Astrocyte of the spinal cord (primary cell): ENCODE data around the gene PATE3.

Source experiments
- DNase-seq: peaks from one replicate; pipeline ENCODE4 v3.0.0; 2011; ENCODE audit warnings: low read depth, low spot score
- H3K4me3 ChIP-seq: 2 replicates; pipeline ENCODE4 v1.5.1; 2011; ENCODE audit warnings: low read depth, mild to moderate bottlenecking, low read length, moderate library complexity
- in situ Hi-C: cut with HindIII; loops from 2 replicates; pipeline ENCODE4 v1.10.0; 2017; ENCODE audit warnings: low sequenced_read_pairs
- TF ChIP-seq, protein P1 (sequence below): IDR thresholded peaks from 2 replicates; pipeline ENCODE4 v1.5.1; 2012; ENCODE audit warnings: low read depth, mild to moderate bottlenecking, low read length, inconsistent platforms

Gene PATE3

GRCh38 chr11:125773516-125773915 lies 14.4 kb upstream of the PATE3 start:
- TF ChIP-seq, protein P1, sequence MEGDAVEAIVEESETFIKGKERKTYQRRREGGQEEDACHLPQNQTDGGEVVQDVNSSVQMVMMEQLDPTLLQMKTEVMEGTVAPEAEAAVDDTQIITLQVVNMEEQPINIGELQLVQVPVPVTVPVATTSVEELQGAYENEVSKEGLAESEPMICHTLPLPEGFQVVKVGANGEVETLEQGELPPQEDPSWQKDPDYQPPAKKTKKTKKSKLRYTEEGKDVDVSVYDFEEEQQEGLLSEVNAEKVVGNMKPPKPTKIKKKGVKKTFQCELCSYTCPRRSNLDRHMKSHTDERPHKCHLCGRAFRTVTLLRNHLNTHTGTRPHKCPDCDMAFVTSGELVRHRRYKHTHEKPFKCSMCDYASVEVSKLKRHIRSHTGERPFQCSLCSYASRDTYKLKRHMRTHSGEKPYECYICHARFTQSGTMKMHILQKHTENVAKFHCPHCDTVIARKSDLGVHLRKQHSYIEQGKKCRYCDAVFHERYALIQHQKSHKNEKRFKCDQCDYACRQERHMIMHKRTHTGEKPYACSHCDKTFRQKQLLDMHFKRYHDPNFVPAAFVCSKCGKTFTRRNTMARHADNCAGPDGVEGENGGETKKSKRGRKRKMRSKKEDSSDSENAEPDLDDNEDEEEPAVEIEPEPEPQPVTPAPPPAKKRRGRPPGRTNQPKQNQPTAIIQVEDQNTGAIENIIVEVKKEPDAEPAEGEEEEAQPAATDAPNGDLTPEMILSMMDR: no peak
- no peak for DNase-seq
- in situ Hi-C loops: no loop called here
- H3K4me3 ChIP-seq: no peak overlapping the region

DNA sequence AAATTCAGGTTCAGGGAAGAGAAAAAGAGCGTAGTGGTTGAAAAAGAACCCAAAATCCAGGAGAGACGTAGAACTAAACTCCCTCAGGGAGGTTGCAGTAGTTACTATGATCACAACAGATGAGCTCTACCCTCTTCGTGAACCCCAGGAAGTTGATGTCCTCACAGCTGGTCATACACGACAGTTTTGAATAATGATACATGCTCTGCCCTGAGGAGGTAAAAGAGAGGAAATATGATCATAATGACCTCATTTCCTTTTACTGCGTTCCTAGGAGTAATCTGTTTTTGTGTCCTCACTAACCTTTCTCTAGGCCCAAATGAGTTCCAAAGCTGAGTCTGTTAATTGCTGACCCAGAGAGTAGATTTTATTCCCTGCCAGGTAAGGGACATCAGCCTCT lies 10.6 kb upstream of the PATE3 start:
- no peak overlapping the region for H3K4me3 ChIP-seq
- in situ Hi-C loops: no loop called here
- peak; percentile 1 for DNase-seq
- TF ChIP-seq, protein P1: no peak

- TF ChIP-seq, protein P1: no peak
Measured at GRCh38 chr11:125778728-125779127, 9.2 kb upstream of the PATE3 start, which contains the start of gene PATE2. PATE2 (minus strand) TSS chr11:125778828; CDS start chr11:125778773, 55 bp downstream.

GRCh38 chr11:125784678-125785077 lies 3.2 kb upstream of the PATE3 start:
- H3K4me3 ChIP-seq: no peak overlapping the region
- TF ChIP-seq, protein P1: no peak
- in situ Hi-C loops: no loop called here
- no peak for DNase-seq

More at GRCh38 chr11:125778728-125779127, 9.2 kb upstream of the PATE3 start, which contains the start of gene PATE2:
- no peak for DNase-seq
- no peak within 1 kb of the TSS for H3K4me3 ChIP-seq
- in situ Hi-C loops: no loop called here

GRCh38 chr11:125790825-125791224 lies 2.9 kb downstream of the PATE3 start:
- no peak overlapping the region for H3K4me3 ChIP-seq
- in situ Hi-C loops: no loop called here
- TF ChIP-seq, protein P1: no peak
- DNase-seq: no peak

- no peak overlapping the region for H3K4me3 ChIP-seq
- TF ChIP-seq, protein P1: no peak
- in situ Hi-C loops: no loop called here
- no peak for DNase-seq
Measured at GRCh38 chr11:125797641-125798040, 9.7 kb downstream of the PATE3 start.

GRCh38 chr11:125799808-125800207 lies 11.9 kb downstream of the PATE3 start:
- no peak for DNase-seq
- in situ Hi-C loops: no loop called here
- H3K4me3 ChIP-seq: no peak overlapping the region
- TF ChIP-seq, protein P1: no peak
